H1 (cell line): ENCODE results near the gene TBC1D10A. TPM values are rescaled to one million over a fixed set of nuclear protein-coding genes. Genes with fewer than 3 reads are reported as not detected.

Experiments
- CTCF ChIA-PET: fragments of 300-600 bp; sonication (Branson Sonifier 250); formaldehyde crosslinking; loops from one replicate; lab custom pipeline; 2021; ENCODE audit not compliant: partially characterized antibody; lab: Charles Lee
- POLR2A ChIA-PET: fragments of 300-600 bp; sonication (Branson Sonifier 250); formaldehyde crosslinking; loops from one replicate; lab custom pipeline; 2021; ENCODE audit warnings: inconsistent platforms; ENCODE audit not compliant: partially characterized antibody; lab: Charles Lee
- DNase-seq, 2 experiments: peaks; one replicate each; pipeline versions ENCODE4 v3.0.0 to v3.0.0-alpha.2; 2010 to 2022; ENCODE audit warnings: low spot score in 2 of 2, low read depth in 1 of 2, mixed read lengths in 1 of 2
- FAIRE-seq: peaks from 2 replicates; lab custom pipeline; 2011; peaks lifted over from hg19 to GRCh38; lab: Jason Lieb, UNC
- H2AFZ ChIP-seq: 2 replicates; pipeline ENCODE4 v1.8.1; 2012; ENCODE audit warnings: low read length, inconsistent platforms
- H2AK5ac ChIP-seq: 2 replicates; pipeline ENCODE4 v1.6.1; 2013; ENCODE audit warnings: low read depth, low read length
- H2BK120ac ChIP-seq: replicated peaks from 2 replicates; pipeline ENCODE3; 2013; ENCODE audit warnings: low read depth, low read length, inconsistent platforms
- H2BK12ac ChIP-seq: 2 replicates; pipeline ENCODE4 v1.6.1; 2013; ENCODE audit warnings: low read depth, low read length
- H2BK15ac ChIP-seq: 2 replicates; pipeline ENCODE4 v1.6.1; 2013; ENCODE audit warnings: low read length
- H2BK20ac ChIP-seq: 2 replicates; pipeline ENCODE4 v1.6.1; 2013; ENCODE audit warnings: low read length
- H2BK5ac ChIP-seq: 2 replicates; pipeline ENCODE4 v1.6.1; 2013; ENCODE audit warnings: low read depth, low read length
- H3K14ac ChIP-seq: 2 replicates; pipeline ENCODE4 v1.6.1; 2013; ENCODE audit warnings: inconsistent platforms; ENCODE audit not compliant: insufficient read length
- H3K18ac ChIP-seq: 2 replicates; pipeline ENCODE4 v1.6.1; 2013; ENCODE audit warnings: low read length; ENCODE audit errors: extremely low read depth
- H3K23ac ChIP-seq: 2 replicates; pipeline ENCODE4 v1.6.1; 2013; ENCODE audit warnings: inconsistent platforms; ENCODE audit not compliant: insufficient read length
- H3K23me2 ChIP-seq: 2 replicates; pipeline ENCODE4 v1.6.1; 2013; ENCODE audit warnings: low read depth, low read length
- H3K27ac ChIP-seq: 2 replicates; pipeline ENCODE4 v1.6.1; 2011; ENCODE audit warnings: low read depth, low read length, inconsistent platforms
- H3K27me3 ChIP-seq, 4 experiments: replicated peaks in 1 of 4; 1 replicate in 1 of 4; 2 replicates in 3 of 4; pipeline versions ENCODE4 v1.6.1 to v1.8.1; 2011 to 2013; ENCODE audit warnings: low read length in 3 of 4, mild to moderate bottlenecking in 3 of 4, inconsistent platforms in 2 of 4, mixed read lengths in 2 of 4, moderate library complexity in 1 of 4; ENCODE audit not compliant: control insufficient read depth in 3 of 4, insufficient read depth in 3 of 4; ENCODE audit errors: extremely low read depth in 1 of 4
- H3K36me3 ChIP-seq, 4 experiments: 2 replicates each; pipeline versions ENCODE4 v1.6.1 to v1.8.1; 2011 to 2013; ENCODE audit warnings: mild to moderate bottlenecking in 4 of 4, low read length in 3 of 4, moderate library complexity in 2 of 4, control low read depth in 1 of 4, inconsistent platforms in 1 of 4; ENCODE audit not compliant: insufficient read depth in 4 of 4, control insufficient read depth in 2 of 4
- H3K4ac ChIP-seq: replicated peaks from 2 replicates; pipeline ENCODE3; 2013; ENCODE audit warnings: low read length, low read depth, mixed read lengths, inconsistent platforms; ENCODE audit not compliant: insufficient read length
- H3K4me1 ChIP-seq, 4 experiments: replicated peaks in 1 of 4; 1 replicate in 1 of 4; 2 replicates in 3 of 4; pipeline versions ENCODE4 v1.6.1 to v1.8.1; 2011 to 2013; ENCODE audit warnings: low read length in 3 of 4, inconsistent platforms in 2 of 4, mixed read lengths in 1 of 4; ENCODE audit not compliant: insufficient read depth in 4 of 4, control insufficient read depth in 3 of 4
- H3K4me2 ChIP-seq, 2 experiments: 2 replicates each; pipeline versions ENCODE4 v1.6.1 to v1.8.1; 2011 to 2013; ENCODE audit warnings: low read depth in 2 of 2, low read length in 2 of 2, control low read depth in 1 of 2, inconsistent platforms in 1 of 2, mild to moderate bottlenecking in 1 of 2; ENCODE audit not compliant: insufficient read depth in 1 of 2
- H3K4me3 ChIP-seq, 4 experiments: fragments of 200-600, 300-600 bp in 1 of 4; sonication (generic), shearing (Covaris generic), sonication (Bioruptor Twin) in 1 of 4; 2 replicates each; pipeline versions ENCODE4 v1.5.1 to v1.8.1; 2011 to 2016; ENCODE audit warnings: low read length in 4 of 4, low read depth in 3 of 4, control low read depth in 2 of 4, inconsistent platforms in 2 of 4, mild to moderate bottlenecking in 2 of 4, mixed read lengths in 1 of 4, moderate library complexity in 1 of 4; ENCODE audit not compliant: insufficient read depth in 2 of 4; ENCODE audit errors: extremely low read depth in 1 of 4
- H3K56ac ChIP-seq: replicated peaks from 2 replicates; pipeline ENCODE3; 2013; ENCODE audit warnings: low read depth, mild to moderate bottlenecking, mixed read lengths, low read length, inconsistent platforms; ENCODE audit not compliant: insufficient read length
- H3K79me1 ChIP-seq: 2 replicates; pipeline ENCODE4 v1.6.1; 2013; ENCODE audit warnings: low read depth, low read length, control low read depth
- H3K79me2 ChIP-seq, 2 experiments: 2 replicates each; pipeline versions ENCODE4 v1.6.1 to v1.8.1; 2012 to 2013; ENCODE audit warnings: low read length in 2 of 2, mild to moderate bottlenecking in 2 of 2, inconsistent platforms in 1 of 2; ENCODE audit not compliant: insufficient read depth in 2 of 2, control insufficient read depth in 1 of 2
- H3K9ac ChIP-seq, 4 experiments: replicated peaks in 1 of 4; 1 replicate in 1 of 4; 2 replicates in 3 of 4; pipeline versions ENCODE4 v1.6.1 to v1.8.1; 2011 to 2013; ENCODE audit warnings: low read depth in 3 of 4, low read length in 3 of 4, control low read depth in 2 of 4, mild to moderate bottlenecking in 2 of 4, moderate library complexity in 2 of 4, inconsistent platforms in 1 of 4; ENCODE audit errors: extremely low read depth in 1 of 4
- H3K9me3 ChIP-seq, 2 experiments: 2 replicates each; pipeline versions ENCODE4 v1.6.1 to v1.8.1; 2012 to 2013; ENCODE audit warnings: mild to moderate bottlenecking in 2 of 2, moderate library complexity in 2 of 2, control low read depth in 1 of 2, inconsistent platforms in 1 of 2, low read depth in 1 of 2, low read length in 1 of 2, mixed read lengths in 1 of 2; ENCODE audit not compliant: insufficient read depth in 2 of 2
- H4K20me1 ChIP-seq, 2 experiments: replicated peaks in 1 of 2; 2 replicates each; pipeline versions ENCODE3 to v1.8.1; 2011 to 2013; ENCODE audit warnings: inconsistent platforms in 2 of 2, low read length in 2 of 2, mild to moderate bottlenecking in 1 of 2; ENCODE audit not compliant: insufficient read depth in 2 of 2, control insufficient read depth in 1 of 2
- H4K5ac ChIP-seq: 2 replicates; pipeline ENCODE4 v1.6.1; 2013; ENCODE audit warnings: low read length, low read depth, mixed read lengths, inconsistent platforms; ENCODE audit not compliant: insufficient read length
- H4K8ac ChIP-seq: 2 replicates; pipeline ENCODE4 v1.8.0; 2013; ENCODE audit warnings: mild to moderate bottlenecking, moderate library complexity, low read length, inconsistent platforms; ENCODE audit not compliant: insufficient read depth; ENCODE audit errors: extremely low read depth
- H4K91ac ChIP-seq: replicated peaks from 2 replicates; pipeline ENCODE3; 2013; ENCODE audit warnings: low read length, mixed read lengths, inconsistent platforms; ENCODE audit not compliant: insufficient read length
- ATF2 ChIP-seq: IDR thresholded peaks from 2 replicates; pipeline ENCODE4 v1.6.1; 2012; ENCODE audit warnings: low read length, inconsistent platforms
- CHD2 ChIP-seq: IDR thresholded peaks from 2 replicates; pipeline ENCODE4 v1.6.1; 2012; ENCODE audit warnings: low read length, improper control_type of control experiment
- E2F6 ChIP-seq: IDR thresholded peaks from 2 replicates; pipeline ENCODE4 v1.6.1; 2012; ENCODE audit warnings: inconsistent platforms
- JUND ChIP-seq: IDR thresholded peaks from 2 replicates; pipeline ENCODE4 v1.6.1; 2011; ENCODE audit warnings: mild to moderate bottlenecking, improper control_type of control experiment, low read length
- MAFK ChIP-seq: IDR thresholded peaks from 2 replicates; pipeline ENCODE4 v1.6.1; 2012; ENCODE audit warnings: low read depth, mild to moderate bottlenecking, improper control_type of control experiment, low read length
- MAX ChIP-seq: IDR thresholded peaks from 2 replicates; pipeline ENCODE4 v1.6.1; 2012; ENCODE audit warnings: inconsistent platforms
- NANOG ChIP-seq: IDR thresholded peaks from 2 replicates; pipeline ENCODE4 v1.6.1; 2011; ENCODE audit warnings: low read length, low read depth, mild to moderate bottlenecking, inconsistent platforms; ENCODE audit not compliant: insufficient read depth, poor library complexity, severe bottlenecking
- SIN3A ChIP-seq, 2 experiments: IDR thresholded peaks in 1 of 2; conservative IDR thresholded peaks in 1 of 2; 2 replicates each; pipeline ENCODE4 v1.6.1; 2011 to 2012; ENCODE audit warnings: low read length in 2 of 2, improper control_type of control experiment in 1 of 2, low read depth in 1 of 2, mild to moderate bottlenecking in 1 of 2
- TEAD4 ChIP-seq: IDR thresholded peaks from 2 replicates; pipeline ENCODE4 v1.6.1; 2012; ENCODE audit warnings: low read depth, low read length, inconsistent platforms, mixed read lengths
- ZNF274 ChIP-seq: IDR thresholded peaks from 2 replicates; pipeline ENCODE4 v1.7.0; 2012; ENCODE audit warnings: low read length, borderline replicate concordance; ENCODE audit errors: extremely low read depth
- WGBS, 2 experiments: shearing (Covaris generic) in 1 of 2; methylation state at CpG; one replicate each; pipeline versions ENCODE4 v1.1.6 to v1.1.7; 2013 to 2015; ENCODE audit warnings: low lambda C conversion rate in 2 of 2, mixed read lengths in 2 of 2, inconsistent platforms in 1 of 2, low coverage in 1 of 2, missing lambda C conversion rate in 1 of 2; ENCODE audit not compliant: insufficient replicate concordance in 2 of 2, insufficient coverage in 1 of 2, insufficient read length in 1 of 2; ENCODE audit errors: extremely low coverage in 1 of 2, missing lambda C conversion rate in 1 of 2; 5-methylcytosine and 5-hydroxymethylcytosine counted together
- polyA plus RNA-seq, 7 experiments: library from polyadenylated mRNA; depleted of rRNA in 3 of 7; stranded (reverse) in 5 of 7; unstranded in 2 of 7; fragments of >200 nt in 5 of 7; fragments of 200-250 nt in 2 of 7; gene quantifications; 1 replicate in 5 of 7; 2 replicates in 1 of 7; 4 replicates in 1 of 7; pipeline versions ENCODE4 v1.2.1 to v1.2.3, GENCODE V29; 2011 to 2013; ENCODE audit warnings: missing spikeins in 2 of 7, mixed read lengths in 2 of 7
- total RNA-seq: library from RNA; stranded (reverse); fragmentation: NEBNext Ultra II Directional; extraction: Animal tissue kit (Norgen Biotek cat#: 25700); gene quantifications from 2 replicates; pipeline ENCODE4 v1.2.1, GENCODE V29; 2021

Gene TBC1D10A
- total and polyA plus RNA-seq, 2 of the 8 experiments (the other 6 are each of a cell fraction or from before 2014, with no cell fraction given): 5.4 to 7.0 TPM

GRCh38 chr22:30289980-30290313 is 36.8 kb downstream of the TBC1D10A start:
- Histone ChIP-seq H2BK120ac (no peak overlapping the region), H4K91ac (no peak overlapping the region), H3K27me3 (no peaks in the 10 kb centered on the region), H3K79me1 (no peaks in the 10 kb centered on the region), H2AK5ac (no peak overlapping the region), H2BK20ac (no peak overlapping the region), H2AFZ (peak overlapping the region; percentile 86; the same call in 1 of the 2 replicates), H4K20me1 (peaks cover 0 to 4% of the 10 kb centered on the region in 2 experiments), H3K9me3 (no peaks in the 10 kb centered on the region), H3K4me2 (peak overlapping the region; percentile 82 to 89), H3K4me1 (peaks cover 0 to 19% (median 14%) of the 10 kb centered on the region in 4 experiments; a peak in 6 of 7 replicates), H3K56ac (no peak overlapping the region), H3K23ac (no peak overlapping the region), H3K23me2 (peaks cover 12% of the 10 kb centered on the region; the same call in 1 of the 2 replicates), H3K36me3 (no peaks in the 10 kb centered on the region), H3K4ac (no peak overlapping the region), H4K8ac (no peak overlapping the region; the same call in 1 of the 2 replicates), H3K18ac (peak overlapping the region; percentile 32), H2BK12ac (no peak overlapping the region), H3K9ac (no peak overlapping the region), H3K4me3 (peak overlapping the region; percentile 58 to 74 (median 70)), H3K79me2 (no peaks in the 10 kb centered on the region), H2BK15ac (peak overlapping the region; percentile 88; the same call in 1 of the 2 replicates), H3K14ac (no peak overlapping the region), H3K27ac (no peak overlapping the region), H4K5ac (no peak overlapping the region), H2BK5ac (no peak overlapping the region)
- POLR2A ChIA-PET: interaction anchor here (1.4 to 3.8 kb wide), 4 partner anchors 12 to 155 kb away, joined by 4 to 17 read pairs (median 8); partner anchors contain the start of genes CCDC157 and SF3A1
- FAIRE-seq (no peak), DNase-seq (no peak)
- CTCF ChIA-PET: interaction anchor here (0.7 to 9.1 kb wide), 7 partner anchors 7 to 252 kb away, joined by 3 to 203 read pairs (median 31); partner anchors contain the start of gene TBC1D10A
- WGBS, 2 experiments: 13% methylated on average over 12 of the region's 12 CpGs; no CpG with 5 or more reads in 1 of the 2 experiments
- no peak for TF ChIP-seq NANOG
- TF ChIP-seq ATF2: no peak
- 0 out of 4 replicates have a peak, but pooled peaks of 1 of the 2 experiments have one; percentile 21 for TF ChIP-seq SIN3A (conservative IDR thresholded peaks at IDR 0.05 in 1 of 2, IDR thresholded peaks at IDR 0.05 in 1 of 2; ENCODE audit: low read depth in 1 of 2, low read length in 2 of 2)
- no peak for TF ChIP-seq E2F6
- TF ChIP-seq ZNF274: no peak
- TF ChIP-seq JUND: no peak
- no peak for TF ChIP-seq MAX
- no peak for TF ChIP-seq CHD2
- no peak for TF ChIP-seq MAFK
- no peak for TF ChIP-seq TEAD4
